K562 (cell line): ENCODE measurements around the gene COL23A1. TPM values are rescaled to one million over a fixed set of nuclear protein-coding genes. Genes with fewer than 3 reads are reported as not detected.

Experiments
- ATAC-seq: fragments of 200-7000 bp; cut with Tn5 transposase; 3 replicates; pipeline ENCODE4 v1.9.1; 2020; ENCODE audit warnings: moderate library complexity
- BruUV-seq: library from RNA; stranded (reverse); fragments of 400-500 nt; replicated peaks from 2 replicates; lab custom pipeline; 2021; lab: Mats Ljungman, UMichigan
- CTCF ChIA-PET: fragments of 300-600 bp; formaldehyde crosslinking; extraction: SDS; loops from one replicate; lab custom pipeline; 2021; ENCODE audit warnings: low intra/inter-chr PET ratio; lab: Yijun Ruan, JAX
- POLR2A ChIA-PET: fragments of 300-600, 350-650 bp; sonication (Branson Sonifier 250); formaldehyde crosslinking; extraction: SDS; loops from one replicate; lab custom pipeline; 2021; ENCODE audit warnings: antibody characterized with exemption, inconsistent platforms; lab: Yijun Ruan, JAX
- DNase-seq, 4 experiments: peaks; one replicate each; pipeline versions ENCODE4 v3.0.0 to v3.0.0-alpha.2; 2011 to 2018; ENCODE audit warnings: low spot score in 3 of 4, mixed read lengths in 3 of 4; ENCODE audit errors: extremely low read depth in 1 of 4
- FAIRE-seq: peaks from 2 replicates; lab custom pipeline; 2011; peaks lifted over from hg19 to GRCh38; lab: Jason Lieb, UNC
- H2AFZ ChIP-seq: 2 replicates; pipeline ENCODE4 v1.6.0; 2011; ENCODE audit warnings: low read depth, low read length, control low read depth, inconsistent platforms
- H3K27ac ChIP-seq: fragments of 200-600 bp; 3 replicates; pipeline ENCODE4 v1.8.0; 2011; ENCODE audit warnings: low read depth, mild to moderate bottlenecking, control low read depth, inconsistent platforms, low read length, moderate library complexity, mixed read lengths; ENCODE audit errors: extremely low read depth
- H3K27me3 ChIP-seq, 2 experiments: fragments of 300-600 bp in 1 of 2; 2 replicates in 1 of 2; 3 replicates in 1 of 2; pipeline versions ENCODE4 v1.6.0 to v1.8.0; 2011; ENCODE audit warnings: inconsistent platforms in 2 of 2, low read length in 2 of 2, mild to moderate bottlenecking in 1 of 2, mixed read lengths in 1 of 2, moderate library complexity in 1 of 2; ENCODE audit not compliant: control insufficient read depth in 2 of 2, insufficient read depth in 2 of 2
- H3K36me3 ChIP-seq: fragments of 300-600 bp; 3 replicates; pipeline ENCODE4 v1.8.0; 2011; ENCODE audit warnings: mild to moderate bottlenecking, low read length, inconsistent platforms; ENCODE audit not compliant: control insufficient read depth, insufficient read depth
- H3K4me1 ChIP-seq, 2 experiments: fragments of 200-600 bp in 1 of 2; replicated peaks in 1 of 2; 2 replicates in 1 of 2; 3 replicates in 1 of 2; pipeline versions ENCODE4 v1.5.1 to v1.8.0; 2011; ENCODE audit warnings: inconsistent platforms in 2 of 2, low read length in 2 of 2, mild to moderate bottlenecking in 1 of 2, mixed read lengths in 1 of 2, moderate library complexity in 1 of 2; ENCODE audit not compliant: control insufficient read depth in 2 of 2, insufficient read depth in 2 of 2
- H3K4me2 ChIP-seq: 2 replicates; pipeline ENCODE4 v1.6.1; 2011; ENCODE audit warnings: low read length, control low read depth, inconsistent platforms, mixed read lengths; ENCODE audit not compliant: insufficient read depth
- H3K4me3 ChIP-seq: fragments of 200-600 bp; sonication (generic), shearing (Covaris generic); 2 replicates; pipeline ENCODE4 v1.5.1; 2016; ENCODE audit warnings: control low read depth, inconsistent platforms
- H3K79me2 ChIP-seq: fragments of 200-600 bp; 3 replicates; pipeline ENCODE4 v1.8.0; 2011; ENCODE audit warnings: low read length, inconsistent platforms; ENCODE audit not compliant: control insufficient read depth, insufficient read depth
- H3K9ac ChIP-seq, 2 experiments: 2 replicates each; pipeline versions ENCODE4 v1.6.0 to v1.6.1; 2011; ENCODE audit warnings: low read depth in 2 of 2, low read length in 2 of 2, control low read depth in 1 of 2, inconsistent platforms in 1 of 2, mild to moderate bottlenecking in 1 of 2, mixed read lengths in 1 of 2; ENCODE audit not compliant: insufficient read depth in 1 of 2
- H3K9me1 ChIP-seq: one replicate; pipeline ENCODE4 v1.6.0; 2011; ENCODE audit warnings: inconsistent platforms, mild to moderate bottlenecking, low read length, moderate library complexity; ENCODE audit not compliant: control insufficient read depth, insufficient read depth
- H3K9me3 ChIP-seq: replicated peaks from 2 replicates; pipeline ENCODE4 v1.5.1; 2011; ENCODE audit warnings: low read depth, low read length, inconsistent platforms; ENCODE audit not compliant: control insufficient read depth, insufficient read depth
- H4K20me1 ChIP-seq: replicated peaks from 2 replicates; pipeline ENCODE4 v1.6.1; 2011; ENCODE audit warnings: low read length, inconsistent platforms, mixed read lengths; ENCODE audit not compliant: control insufficient read depth, insufficient read depth
- AFF4 ChIP-seq: sonication (generic); formaldehyde crosslinking; IDR thresholded peaks from 2 replicates; pipeline ENCODE4 v1.8.0; 2023; ENCODE audit warnings: mild to moderate bottlenecking, missing genetic modification reagents
- CBX1 ChIP-seq: sonication (generic); IDR thresholded peaks from 2 replicates; pipeline ENCODE4 v1.6.1; 2016; ENCODE audit warnings: antibody characterized with exemption, low read depth, mild to moderate bottlenecking
- ELF4 ChIP-seq: fragments of 450-650 bp; formaldehyde crosslinking; IDR thresholded peaks from 2 replicates; pipeline ENCODE4 v1.4.0; 2022; ENCODE audit warnings: missing genetic modification characterization
- EP300 ChIP-seq: IDR thresholded peaks from 2 replicates; pipeline ENCODE4 v1.6.1; 2012; ENCODE audit warnings: low read length, improper control_type of control experiment
- GABPB1 ChIP-seq: sonication (generic); formaldehyde crosslinking; IDR thresholded peaks from 2 replicates; pipeline ENCODE4 v1.8.0; 2022; ENCODE audit warnings: mild to moderate bottlenecking, missing genetic modification reagents
- MEIS2 ChIP-seq: fragments of 450-650 bp; IDR thresholded peaks from 2 replicates; pipeline ENCODE4 v1.6.1; 2014; ENCODE audit warnings: mild to moderate bottlenecking; ENCODE audit not compliant: partially characterized antibody
- MYNN ChIP-seq, 2 experiments: sonication (generic); formaldehyde crosslinking in 1 of 2; IDR thresholded peaks; 2 replicates each; pipeline versions ENCODE4 v1.5.0 to v1.6.1; 2016 to 2020; ENCODE audit warnings: antibody characterized with exemption in 1 of 2, missing genetic modification reagents in 1 of 2
- NR1H2 ChIP-seq: sonication (generic); formaldehyde crosslinking; IDR thresholded peaks from 2 replicates; pipeline ENCODE4 v1.4.0; 2020; ENCODE audit warnings: mild to moderate bottlenecking, missing genetic modification reagents
- NR2C1 ChIP-seq, 2 experiments: fragments of 450-650 bp; IDR thresholded peaks; 2 replicates each; pipeline ENCODE4 v1.6.1; 2017; ENCODE audit warnings: mild to moderate bottlenecking in 2 of 2, antibody characterized with exemption in 1 of 2, inconsistent platforms in 1 of 2, missing compliant biosample characterization in 1 of 2, missing genetic modification characterization in 1 of 2
- SIN3A ChIP-seq, 2 experiments: fragments of 150-350 bp in 1 of 2; IDR thresholded peaks; 2 replicates each; pipeline ENCODE4 v1.6.1; 2011 to 2016; ENCODE audit warnings: borderline replicate concordance in 2 of 2, low read depth in 2 of 2, low read length in 2 of 2, mild to moderate bottlenecking in 2 of 2, moderate library complexity in 2 of 2; ENCODE audit not compliant: control insufficient read depth in 1 of 2
- SRF ChIP-seq, 2 experiments: fragments of 250-450, 450-650 bp in 1 of 2; sonication (Bioruptor Pico) in 1 of 2; sonication (generic) in 1 of 2; formaldehyde crosslinking; IDR thresholded peaks; 2 replicates each; pipeline versions ENCODE4 v1.5.0 to v1.5.1; 2020 to 2022; ENCODE audit warnings: mild to moderate bottlenecking in 1 of 2, missing genetic modification reagents in 1 of 2
- SRSF3 ChIP-seq: fragments of 200-400 bp; formaldehyde crosslinking; IDR thresholded peaks from 2 replicates; pipeline ENCODE4 v1.6.1; 2016; ENCODE audit warnings: mild to moderate bottlenecking, low read length, moderate library complexity; ENCODE audit not compliant: insufficient read depth
- TFAM ChIP-seq: fragments of 250-450 bp; sonication (Bioruptor Pico); conservative IDR thresholded peaks from 2 replicates; pipeline ENCODE4 v1.5.0; 2021; ENCODE audit warnings: mild to moderate bottlenecking, moderate library complexity
- WHSC1 ChIP-seq: IDR thresholded peaks from one replicate; pipeline ENCODE4 v1.6.1; 2012; ENCODE audit warnings: low read length, control low read depth, inconsistent platforms
- WGBS: fragments of 100-300 bp; shearing (Covaris generic); methylation state at CpG from one replicate; pipeline ENCODE4 v1.1.6; 2016; ENCODE audit warnings: low coverage, mixed read lengths; ENCODE audit not compliant: insufficient coverage; ENCODE audit errors: missing lambda C conversion rate; 5-methylcytosine and 5-hydroxymethylcytosine counted together
- in situ Hi-C: fragments of 300-500 bp; cut with MboI; formaldehyde crosslinking; loops from 4 replicates; pipeline ENCODE4 v1.15.0; 2018; ENCODE audit warnings: inconsistent platforms, mixed read lengths
- intact Hi-C: fragments of 100-400 bp; cut with micrococcal nuclease; formaldehyde crosslinking; loops from 2 replicates; pipeline ENCODE4 v1.14.2; 2022
- polyA plus RNA-seq, 8 experiments: library from polyadenylated mRNA; depleted of rRNA in 4 of 8; stranded (reverse) in 5 of 8; unstranded in 3 of 8; fragments of >200 nt; fragmentation: Nextera tagmentation in 2 of 8; fragmentation: Illumina TruSeq in 1 of 8; extraction: Ambion mirVana in 2 of 8; extraction: Trizol in 1 of 8; gene quantifications; 2 replicates each; pipeline versions ENCODE4 v1.2.1 to v1.2.3, GENCODE V29; 2011 to 2014; ENCODE audit warnings: inconsistent platforms in 1 of 8, missing spikeins in 1 of 8
- total RNA-seq, 7 experiments: library from RNA; depleted of rRNA in 6 of 7; stranded (reverse); fragments of >200 nt in 6 of 7; fragmentation: Illumina TruSeq in 2 of 7; extraction: Trizol in 2 of 7; gene quantifications; 2 replicates each; pipeline versions ENCODE4 v1.2.1 to v1.2.3, GENCODE V29; 2011 to 2021; ENCODE audit warnings: low replicate concordance in 1 of 7
- TF ChIP-seq, protein P1 (sequence below): fragments of 250-450 bp; sonication (Bioruptor Pico); IDR thresholded peaks from 2 replicates; pipeline ENCODE4 v1.6.1; 2021; ENCODE audit warnings: mild to moderate bottlenecking

COL23A1 gene
- total and polyA plus RNA-seq, 9 of the 15 experiments (the other 6 are each of a cell fraction or from before 2014, with no cell fraction given), result 0.09 TPM; not detected in 8

DNA sequence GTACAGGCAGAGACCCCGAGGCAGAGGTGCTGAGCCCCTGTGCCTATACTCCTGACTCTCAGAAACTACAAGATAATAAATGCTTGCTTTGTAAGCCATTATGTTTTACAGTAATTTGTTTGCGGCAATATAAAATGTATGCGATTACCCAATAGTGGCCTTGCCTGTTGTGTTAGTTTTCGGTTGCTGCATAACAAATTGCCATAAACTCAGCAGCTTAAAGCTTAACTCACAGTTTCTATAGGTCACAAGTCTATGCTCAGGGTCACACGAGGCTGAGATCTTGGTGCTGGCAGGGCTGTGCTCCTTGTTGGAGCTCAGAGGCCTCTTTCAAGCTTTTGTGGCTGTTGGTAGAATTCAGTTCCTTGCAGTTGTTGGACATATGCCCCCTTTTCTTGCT, 114.8 kb downstream of the COL23A1 start:
- H3K9ac ChIP-seq, result no peak overlapping the region
- 51% methylated on average over 5 of the region's 5 CpGs for WGBS
- 0 out of 2 replicates have a peak, but pooled peaks cover 3% of the 10 kb centered on the region for H3K9me3 ChIP-seq
- intact Hi-C loops (no loop called here), in situ Hi-C loops (no loop called here)
- peaks cover 0 to 3% of the 10 kb centered on the region in 2 experiments; a peak in 2 of 5 replicates for H3K4me1 ChIP-seq
- TF ChIP-seq SRSF3 (no peak), TFAM (CRISPR knock-in tag) (no peak), NR1H2 (CRISPR knock-in tag) (no peak), WHSC1 (no peak), ELF4 (CRISPR knock-in tag) (no peak), EP300 (no peak), MEIS2 (no peak), CBX1 (no peak), GABPB1 (CRISPR knock-in tag) (no peak), AFF4 (no peak), SIN3A (IDR thresholded peaks at IDR 0.05; ENCODE audit: borderline replicate concordance in 2 of 2, control insufficient read depth in 1 of 2, low read depth in 2 of 2, low read length in 2 of 2) (no peak), NR2C1 (IDR thresholded peaks at IDR 0.05) (no peak), NR2C1 (tag; IDR thresholded peaks at IDR 0.05) (no peak), SRF (CRISPR knock-in tag; IDR thresholded peaks at IDR 0.05) (no peak), MYNN (IDR thresholded peaks at IDR 0.05) (no peak), MYNN (CRISPR knock-in tag; IDR thresholded peaks at IDR 0.05) (no peak)
- TF ChIP-seq, protein P1, sequence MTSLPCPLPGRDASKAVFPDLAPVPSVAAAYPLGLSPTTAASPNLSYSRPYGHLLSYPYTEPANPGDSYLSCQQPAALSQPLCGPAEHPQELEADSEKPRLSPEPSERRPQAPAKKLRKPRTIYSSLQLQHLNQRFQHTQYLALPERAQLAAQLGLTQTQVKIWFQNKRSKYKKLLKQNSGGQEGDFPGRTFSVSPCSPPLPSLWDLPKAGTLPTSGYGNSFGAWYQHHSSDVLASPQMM (CRISPR knock-in tag), result no peak
- no TSS peak for BruUV-seq
- no peaks in the 10 kb centered on the region for H3K79me2 ChIP-seq
- no peak overlapping the region for H2AFZ ChIP-seq
- H4K20me1 ChIP-seq, result no peaks in the 10 kb centered on the region
- no peak for ATAC-seq
- peaks cover 12 to 41% of the 10 kb centered on the region in 2 experiments for H3K27me3 ChIP-seq
- no peak overlapping the region for H3K4me3 ChIP-seq
- no peaks in the 10 kb centered on the region for H3K9me1 ChIP-seq
- ChIA-PET POLR2A (no interaction called here), CTCF (no interaction called here)
- no peak overlapping the region for H3K27ac ChIP-seq
- no peaks in the 10 kb centered on the region for H3K36me3 ChIP-seq
- no peak for DNase-seq
- no peak for FAIRE-seq
- H3K4me2 ChIP-seq, result no peak overlapping the region
